Calu3 (cell line): ENCODE measurements around the gene GTF2H4. TPM values are rescaled to one million over a fixed set of nuclear protein-coding genes. Genes with fewer than 3 reads are reported as not detected.
"Not testable (repeated sequence)": the region's sequence is repeated elsewhere in the genome, so short reads cannot be mapped to it uniquely, and the experiment has no call there.

ENCODE experiments used
- BruUV-seq: library from RNA; stranded (reverse); fragments of 400-500 nt; replicated peaks from 2 replicates; lab custom pipeline; 2021; lab: Mats Ljungman, UMichigan
- CTCF ChIA-PET: fragments of 300-600 bp; sonication (Branson Sonifier 250); formaldehyde crosslinking; loops from one replicate; lab custom pipeline; 2022; ENCODE audit warnings: antibody characterized with exemption; lab: Charles Lee
- DNase-seq: peaks from one replicate; pipeline ENCODE4 v3.0.0; 2022
- H3K27ac Mint-ChIP-seq: one replicate; pipeline ENCODE4 v1.8.0; 2022; ENCODE audit warnings: mixed read lengths; ENCODE audit not compliant: unreplicated experiment
- H3K27me3 Mint-ChIP-seq: one replicate; pipeline ENCODE4 v1.8.0; 2022; ENCODE audit warnings: mixed read lengths; ENCODE audit not compliant: unreplicated experiment
- H3K36me3 Mint-ChIP-seq: one replicate; pipeline ENCODE4 v1.8.0; 2022; ENCODE audit warnings: mild to moderate bottlenecking, moderate library complexity, mixed read lengths; ENCODE audit not compliant: insufficient read depth, unreplicated experiment
- H3K4me1 Mint-ChIP-seq: one replicate; pipeline ENCODE4 v1.8.0; 2022; ENCODE audit warnings: mild to moderate bottlenecking, low read depth, mixed read lengths; ENCODE audit not compliant: unreplicated experiment
- H3K4me3 Mint-ChIP-seq: one replicate; pipeline ENCODE4 v1.8.0; 2022; ENCODE audit warnings: mild to moderate bottlenecking, low read depth, moderate library complexity, mixed read lengths; ENCODE audit not compliant: unreplicated experiment
- H3K9me3 Mint-ChIP-seq: one replicate; pipeline ENCODE4 v1.8.0; 2022; ENCODE audit warnings: low read depth, mixed read lengths; ENCODE audit not compliant: unreplicated experiment
- CTCF ChIP-seq: fragments of 200-600 bp; IDR thresholded peaks from one replicate; pipeline ENCODE4 v1.8.0; 2022; ENCODE audit warnings: antibody characterized with exemption; ENCODE audit not compliant: unreplicated experiment
- intact Hi-C: fragments of 100-400 bp; cut with micrococcal nuclease; formaldehyde crosslinking; loops from one replicate; pipeline ENCODE4 v1.10.0; 2022; ENCODE audit not compliant: unreplicated experiment
- total RNA-seq: library from RNA; stranded (reverse); gene quantifications from 2 replicates; pipeline ENCODE4 v1.2.3, GENCODE V29; 2022

The GTF2H4 gene
- total RNA-seq, 1 experiment from 2014 or later: 80.0 TPM

GRCh38 chr6:30908700-30909099 lies 693 bp downstream of the GTF2H4 start:
- TF ChIP-seq CTCF: no peak
- H3K9me3 Mint-ChIP-seq: no peaks in the 10 kb centered on the region
- H3K36me3 Mint-ChIP-seq: peaks cover 52% of the 10 kb centered on the region
- intact Hi-C loops: no loop called here
- CTCF ChIA-PET: interaction anchor here (1.4 to 1.5 kb wide), 3 partner anchors 25 to 178 kb away, joined by 5 to 14 read pairs (median 7); partner anchors contain the start of gene DDR1
- H3K4me1 Mint-ChIP-seq: peaks cover 17% of the 10 kb centered on the region
- H3K4me3 Mint-ChIP-seq: peak overlapping the region; percentile 97
- H3K27ac Mint-ChIP-seq: peak overlapping the region; percentile 76
- BruUV-seq: no TSS peak
- no peak for DNase-seq
- H3K27me3 Mint-ChIP-seq: no peaks in the 10 kb centered on the region

- H3K4me1 Mint-ChIP-seq: peaks cover 29% of the 10 kb centered on the region
- not testable (repeated sequence) for H3K4me3 Mint-ChIP-seq
Measured at GRCh38 chr6:30910473-30910872, 2.5 kb downstream of the GTF2H4 start.

GRCh38 chr6:30912746-30913520 lies 4.9 kb downstream of the GTF2H4 start:
- Mint-ChIP-seq H3K36me3 (peaks cover 62% of the 10 kb centered on the region), H3K27me3 (no peaks in the 10 kb centered on the region), H3K9me3 (no peaks in the 10 kb centered on the region), H3K4me3 (peak overlapping the region; percentile 78), H3K4me1 (peaks cover 34% of the 10 kb centered on the region), H3K27ac (peak overlapping the region; percentile 71)
- no TSS peak for BruUV-seq
- CTCF ChIA-PET: interaction anchor here (0.6 to 6.0 kb wide), 23 partner anchors 9 to 1333 kb away, joined by 3 to 180 read pairs (median 8); partner anchors contain the start of genes DDR1 and PSORS1C1
- intact Hi-C loops: no loop called here
- TF ChIP-seq CTCF: no peak
- no peak for DNase-seq

More at GRCh38 chr6:30910473-30910872, 2.5 kb downstream of the GTF2H4 start:
- H3K36me3 Mint-ChIP-seq: peaks cover 67% of the 10 kb centered on the region
- DNase-seq, intact Hi-C loops, H3K27me3 Mint-ChIP-seq, H3K9me3 Mint-ChIP-seq, H3K27ac Mint-ChIP-seq, BruUV-seq: not testable (repeated sequence)
- CTCF ChIA-PET: interaction anchor here (1.4 kb wide), 1 partner anchor 169 kb away, joined by 3 read pairs; no protein-coding TSS in a partner anchor

GRCh38 chr6:30913721-30914075 lies 5.7 kb downstream of the GTF2H4 start:
- Mint-ChIP-seq H3K27ac (peak overlapping the region; percentile 71), H3K27me3 (no peaks in the 10 kb centered on the region), H3K4me3 (peak overlapping the region; percentile 78), H3K9me3 (no peaks in the 10 kb centered on the region), H3K36me3 (peaks cover 54% of the 10 kb centered on the region), H3K4me1 (peaks cover 27% of the 10 kb centered on the region)
- no peak for DNase-seq
- intact Hi-C loops: loop anchor here (2.0 kb wide), 1 partner anchor 165 kb away; no protein-coding TSS in a partner anchor
- no peak for TF ChIP-seq CTCF
- BruUV-seq: no TSS peak
- CTCF ChIA-PET: interaction anchor here (0.6 to 6.0 kb wide), 37 partner anchors 9 to 1332 kb away, joined by 3 to 180 read pairs (median 5); partner anchors contain the start of genes DDR1 and PSORS1C1
